CMK (cell line): ENCODE results near the gene SORD.
"Not testable (repeated sequence)": the region's sequence is repeated elsewhere in the genome, so short reads cannot be mapped to it uniquely, and the experiment has no call there.

Source experiments
- DNase-seq: peaks from one replicate; pipeline ENCODE4 v3.0.0-alpha.2; 2010; ENCODE audit warnings: low read depth

The SORD gene

GRCh38 chr15:45062301-45062700, 39.3 kb downstream of the SORD start:
- not testable (repeated sequence) for DNase-seq

- no peak for DNase-seq
Measured at GRCh38 chr15:45064386-45064785, 41.4 kb downstream of the SORD start.

DNA sequence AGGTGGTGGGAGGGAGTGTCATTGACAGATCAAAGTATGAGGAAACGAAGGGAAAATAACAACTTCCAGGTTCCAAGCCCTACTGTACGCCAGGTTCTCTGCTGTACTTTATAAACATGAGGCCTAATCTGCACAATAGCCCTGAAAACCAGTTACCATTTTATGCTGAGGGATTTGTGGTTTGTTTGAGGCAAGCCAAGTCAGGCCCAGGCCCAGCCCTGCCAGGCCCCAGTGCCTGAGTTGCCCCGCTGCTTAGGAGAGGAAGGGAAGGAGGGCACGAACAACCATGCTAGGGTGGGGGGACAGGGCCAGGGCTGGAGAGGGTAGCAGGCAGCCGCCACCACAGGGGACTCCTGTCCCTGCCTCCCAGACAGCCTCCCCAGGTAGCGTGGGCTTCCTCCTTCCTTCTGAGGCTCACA, 47.0 kb downstream of the SORD start:
- DNase-seq: not testable (repeated sequence)

- not testable (repeated sequence) for DNase-seq
Measured at GRCh38 chr15:45073602-45074001, 50.6 kb downstream of the SORD start.

GRCh38 chr15:45075440-45076320, 52.7 kb downstream of the SORD start:
- DNase-seq: not testable (repeated sequence)

GRCh38 chr15:45077391-45077790, 54.4 kb downstream of the SORD start:
- DNase-seq: not testable (repeated sequence)

GRCh38 chr15:45079201-45079600, 56.2 kb downstream of the SORD start:
- DNase-seq: not testable (repeated sequence)

DNA sequence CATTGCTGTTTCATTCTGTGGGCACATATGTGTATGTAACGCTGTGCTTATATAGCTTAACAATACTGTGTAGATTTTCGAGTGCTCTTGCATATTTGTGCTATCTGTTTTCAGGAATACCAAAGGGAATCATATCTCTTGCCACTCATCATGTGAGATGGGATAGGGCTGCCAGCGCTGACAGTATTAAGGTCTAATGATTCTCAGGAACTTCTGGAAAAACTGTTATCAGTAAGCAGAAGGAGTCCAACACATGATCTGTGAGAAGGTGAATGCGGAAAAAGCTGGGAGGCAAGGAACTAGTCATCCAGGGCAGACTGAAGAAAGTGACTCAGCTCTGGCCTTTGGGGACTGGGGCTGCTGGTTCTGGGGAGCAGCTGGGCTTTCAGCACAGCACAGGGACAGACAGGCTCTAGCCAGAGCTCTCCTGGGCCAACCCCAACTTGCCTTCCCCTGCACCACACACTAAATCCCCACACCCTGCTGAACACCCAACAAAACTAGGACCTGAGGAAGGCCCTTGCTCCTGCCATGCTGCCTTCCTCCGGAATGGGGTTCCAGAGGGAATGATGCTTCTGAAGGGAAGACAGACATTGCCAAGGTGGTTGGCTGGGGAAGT, 56.7 kb downstream of the SORD start:
- DNase-seq: not testable (repeated sequence)

GRCh38 chr15:45080593-45080992, 57.6 kb downstream of the SORD start:
- DNase-seq: not testable (repeated sequence)

DNA sequence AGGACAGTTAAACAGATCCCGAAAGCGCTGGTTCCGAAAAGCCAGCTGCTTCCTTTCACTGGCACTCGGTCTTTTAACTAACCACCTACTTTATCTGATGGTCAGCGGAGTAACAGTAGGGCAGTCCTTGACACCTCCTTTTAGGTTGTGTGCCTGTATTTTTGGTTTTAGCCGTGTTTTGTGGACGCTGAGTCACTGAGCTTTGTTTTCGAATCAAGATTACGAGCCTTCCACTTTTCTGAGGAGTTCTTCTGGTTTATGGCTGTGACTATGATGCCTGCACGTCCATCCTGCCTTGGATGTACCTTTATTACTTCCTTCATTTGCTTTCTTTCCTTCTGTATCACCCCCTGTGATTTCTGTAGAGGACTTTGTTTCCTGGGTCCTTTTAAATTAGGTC, 59.4 kb downstream of the SORD start:
- not testable (repeated sequence) for DNase-seq

DNA sequence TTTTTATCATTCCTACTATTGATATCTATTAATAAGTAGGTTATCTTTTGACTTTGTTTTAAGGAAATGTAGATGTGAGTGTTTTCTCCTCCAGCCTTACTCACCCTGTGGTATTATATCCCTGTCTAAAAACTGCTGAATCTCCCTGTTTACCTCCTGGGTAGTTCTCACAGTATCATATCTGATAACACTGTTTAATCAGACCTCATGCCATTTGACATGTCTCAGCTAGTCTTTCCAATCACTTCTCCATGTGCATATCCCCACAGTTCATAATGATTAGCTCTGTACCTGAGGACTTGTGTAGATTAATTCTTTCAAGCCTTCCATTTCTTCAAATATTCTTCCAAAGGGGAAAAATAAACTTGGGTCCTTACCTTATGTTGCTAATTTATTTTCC, 60.2 kb downstream of the SORD start:
- DNase-seq: no peak

DNA sequence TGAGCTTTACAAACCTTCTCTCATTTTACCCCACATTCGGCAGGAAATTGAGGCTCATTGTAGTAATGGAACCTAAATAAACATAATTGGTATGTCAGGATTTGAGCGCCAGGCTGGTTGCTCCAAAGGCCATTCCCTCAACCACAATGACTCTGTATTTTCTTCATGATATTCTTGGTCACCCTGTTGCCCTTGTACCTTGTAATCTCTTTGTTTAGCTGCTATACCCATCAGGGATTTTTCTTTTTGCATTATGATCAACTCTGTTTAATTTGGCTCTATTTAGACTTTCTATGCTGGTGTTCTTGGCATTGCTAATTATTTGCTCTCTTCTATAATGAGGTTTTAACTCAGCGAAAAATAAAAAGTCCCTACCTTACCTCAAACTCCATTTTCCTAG, 61.2 kb downstream of the SORD start:
- no peak for DNase-seq

- no peak for DNase-seq
Measured at GRCh38 chr15:45087513-45087912, 64.5 kb downstream of the SORD start.

DNA sequence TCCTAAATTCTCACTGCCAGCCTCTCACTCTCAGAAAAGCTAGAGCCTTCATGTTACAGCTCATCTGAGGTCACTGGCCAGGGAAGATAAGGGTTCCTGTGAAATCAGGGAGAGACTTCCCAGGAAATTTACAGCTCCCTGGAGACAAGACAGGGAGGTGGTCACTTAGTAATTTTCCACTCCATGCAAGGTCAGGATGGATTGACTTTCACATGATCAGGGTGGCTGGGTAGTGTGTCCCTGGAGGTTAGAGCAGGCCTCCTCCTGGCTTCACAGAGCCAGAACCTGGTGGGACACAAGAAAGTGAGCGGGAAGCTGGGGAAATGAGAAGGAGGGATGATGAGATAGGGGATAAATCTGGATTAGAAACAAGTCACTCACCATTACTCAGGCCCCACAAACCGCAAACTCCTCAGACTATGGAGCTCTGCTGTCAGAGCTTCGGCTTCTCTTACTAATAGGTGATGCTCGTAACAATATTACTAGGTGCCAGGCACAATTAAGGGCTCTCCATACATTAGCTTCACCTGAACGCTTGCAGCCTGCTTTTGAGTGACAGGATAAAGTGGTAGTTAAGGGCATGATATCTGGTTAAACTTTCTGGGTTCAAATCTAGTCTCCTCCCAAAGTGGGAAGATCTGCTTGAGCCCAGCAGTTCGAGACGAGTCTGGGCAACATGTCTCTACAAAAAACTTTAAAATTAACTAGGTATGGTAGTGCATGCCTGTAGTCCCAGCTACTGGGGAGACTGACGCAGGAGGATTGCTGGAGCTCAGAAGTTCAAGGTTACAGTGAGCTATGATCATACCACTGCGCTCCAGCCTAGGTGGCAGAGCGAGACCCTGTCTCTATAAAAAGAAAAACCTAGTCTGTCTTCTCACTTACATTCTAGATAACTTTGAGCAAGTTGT, 66.1 kb downstream of the SORD start:
- no peak for DNase-seq

GRCh38 chr15:45089712-45090373, 66.8 kb downstream of the SORD start:
- DNase-seq: peak; percentile 9

- DNase-seq: no peak
Measured at GRCh38 chr15:45091161-45091560, 68.2 kb downstream of the SORD start.

GRCh38 chr15:45091576-45091975, 68.6 kb downstream of the SORD start:
- DNase-seq: no peak

GRCh38 chr15:45093013-45093412, 70.0 kb downstream of the SORD start:
- no peak for DNase-seq

- DNase-seq: no peak
Measured at GRCh38 chr15:45093622-45094357, 70.8 kb downstream of the SORD start.

GRCh38 chr15:45094358-45094730, 71.3 kb downstream of the SORD start:
- no peak for DNase-seq

GRCh38 chr15:45095661-45096060, 72.7 kb downstream of the SORD start:
- DNase-seq: no peak
